Stimulated activated naive CD8-positive, alpha-beta T cell treated with anti-CD3 and anti-CD28 coated beads, Interleukin-15, Interleukin-2, amounts not matched to agents 100 U/mL and 50 U/mL, for 24 hours (primary cell): ENCODE results near the gene F10.
"Not testable (repeated sequence)": the region's sequence is repeated elsewhere in the genome, so short reads cannot be mapped to it uniquely, and the experiment has no call there.

Experiments used
- ATAC-seq: fragments of 150-1000 bp; cut with Tn5 transposase; one replicate; pipeline ENCODE4 v1.10.0; 2021
- DNase-seq: peaks from one replicate; pipeline ENCODE4 v3.0.0; 2021

The F10 gene

GRCh38 chr13:113102302-113102701 is 20.3 kb upstream of the F10 start:
- not testable (repeated sequence) for ATAC-seq, DNase-seq

GRCh38 chr13:113102727-113103126 is 19.9 kb upstream of the F10 start:
- DNase-seq (no peak), ATAC-seq (no peak)

- no peak for ATAC-seq
These were observed 19.0 kb upstream of the F10 start for GRCh38 chr13:113103646-113104045.

GRCh38 chr13:113105032-113105920 is 17.3 kb upstream of the F10 start, which contains the start of gene F7:
Gene F7 (plus strand): TSS chr13:113105791. CDS start chr13:113105842, 51 bp downstream.
- DNase-seq, result no peak

More at GRCh38 chr13:113103646-113104045, 19.0 kb upstream of the F10 start:
- no peak for DNase-seq

GRCh38 chr13:113105921-113106452 is 16.6 kb upstream of the F10 start:
- no peak for DNase-seq
- ATAC-seq, result no peak

More at GRCh38 chr13:113105032-113105920, 17.3 kb upstream of the F10 start, which contains the start of gene F7:
- ATAC-seq, result no peak

GRCh38 chr13:113106711-113107351 is 15.8 kb upstream of the F10 start:
- DNase-seq (no peak), ATAC-seq (no peak)

- not testable (repeated sequence) for DNase-seq, ATAC-seq
These were observed 14.1 kb upstream of the F10 start for GRCh38 chr13:113108521-113108920.

GRCh38 chr13:113109151-113110047 is 13.2 kb upstream of the F10 start:
- ATAC-seq, result peak; percentile 16
- DNase-seq, result no peak

- ATAC-seq (no peak), DNase-seq (peak; percentile 28)
These were observed 12.3 kb upstream of the F10 start for GRCh38 chr13:113110048-113110851.

- DNase-seq (peak; percentile 9), ATAC-seq (no peak)
These were observed 11.7 kb upstream of the F10 start for GRCh38 chr13:113110852-113111315.

- not testable (repeated sequence) for ATAC-seq, DNase-seq
These were observed 10.8 kb upstream of the F10 start for GRCh38 chr13:113111821-113112220.

GRCh38 chr13:113112475-113112874 is 10.1 kb upstream of the F10 start:
- DNase-seq, ATAC-seq: not testable (repeated sequence)

GRCh38 chr13:113112893-113113845 is 9.4 kb upstream of the F10 start:
- DNase-seq (no peak), ATAC-seq (no peak)

- no peak for ATAC-seq
- peak; percentile 1 for DNase-seq
These were observed 8.7 kb upstream of the F10 start for GRCh38 chr13:113113846-113114271.

GRCh38 chr13:113114511-113115362 is 7.9 kb upstream of the F10 start:
- ATAC-seq (no peak), DNase-seq (no peak)

- DNase-seq, result peak; percentile 1
- ATAC-seq, result no peak
These were observed 7.0 kb upstream of the F10 start for GRCh38 chr13:113115363-113116205.

- ATAC-seq (no peak), DNase-seq (peak; percentile 1)
These were observed 6.3 kb upstream of the F10 start for GRCh38 chr13:113116206-113116800.
